GM21529 (cell line): ENCODE measurements around the gene GPER1.
"Not testable (repeated sequence)": the region's sequence is repeated elsewhere in the genome, so short reads cannot be mapped to it uniquely, and the experiment has no call there.

Source experiments
- ATAC-seq: cut with Tn5 transposase; IDR thresholded peaks from one replicate; pipeline ENCODE4 v1.9.1; 2021; ENCODE audit not compliant: unreplicated experiment

Gene GPER1

GRCh38 chr7:1140476-1141104 is 52.7 kb downstream of the GPER1 start:
- ATAC-seq: no peak

GRCh38 chr7:1141651-1142050 is 53.7 kb downstream of the GPER1 start:
- no peak for ATAC-seq

DNA sequence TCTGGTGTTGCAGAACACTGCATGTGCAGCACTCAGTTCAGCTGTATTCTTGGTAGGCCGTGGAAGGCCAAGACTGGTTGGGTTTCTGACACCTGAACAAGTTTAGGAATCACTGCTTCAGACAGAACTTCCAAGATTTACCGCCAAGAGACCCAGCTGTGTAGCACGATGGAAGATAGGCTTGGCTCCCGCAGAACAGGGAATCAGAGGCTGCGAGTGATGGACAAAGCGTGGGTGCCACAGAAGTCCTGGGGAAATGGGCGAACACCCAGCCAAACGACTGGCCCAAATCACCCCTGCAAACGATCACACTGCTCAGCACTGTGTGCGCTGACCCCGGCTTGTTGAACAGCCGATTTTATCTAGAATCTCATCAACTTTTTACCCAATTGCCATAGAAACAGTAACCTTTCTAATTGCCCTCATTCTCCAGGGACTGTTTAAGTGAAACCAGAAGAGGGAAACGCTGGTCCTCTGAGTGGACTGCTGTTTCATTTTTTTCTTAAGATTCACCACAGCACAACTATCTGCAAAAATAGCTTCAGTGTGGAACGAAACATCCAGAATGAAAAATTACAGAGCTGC is 54.2 kb downstream of the GPER1 start:
- ATAC-seq: no peak

DNA sequence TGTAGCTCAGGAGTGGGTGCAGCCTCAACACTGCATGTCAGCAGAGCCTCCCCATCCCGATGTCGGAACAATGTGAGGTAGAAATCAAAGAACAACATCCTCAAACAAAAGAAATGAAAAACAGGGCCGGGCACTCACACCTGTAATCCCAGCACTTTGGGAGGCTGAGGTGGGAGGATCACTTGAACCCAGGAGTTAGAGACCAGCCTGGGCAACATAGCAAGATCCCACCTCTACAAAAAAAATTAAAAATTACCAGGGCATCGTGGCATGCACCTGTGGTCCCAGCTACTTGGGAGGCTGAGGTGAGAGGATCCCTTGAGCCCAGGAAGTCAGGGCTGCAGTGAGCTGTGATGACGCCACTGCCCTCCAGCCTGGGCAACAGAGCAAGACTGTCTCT is 55.1 kb downstream of the GPER1 start:
- not testable (repeated sequence) for ATAC-seq
